HG02973 (cell line): Measurements from ENCODE around the gene C3.
"Not testable (repeated sequence)": the region's sequence is repeated elsewhere in the genome, so short reads cannot be mapped to it uniquely, and the experiment has no call there.

Experiments used
- ATAC-seq: cut with Tn5 transposase; IDR thresholded peaks from one replicate; pipeline ENCODE4 v1.9.1; 2021; ENCODE audit warnings: moderate library complexity; ENCODE audit not compliant: unreplicated experiment

C3 gene

DNA sequence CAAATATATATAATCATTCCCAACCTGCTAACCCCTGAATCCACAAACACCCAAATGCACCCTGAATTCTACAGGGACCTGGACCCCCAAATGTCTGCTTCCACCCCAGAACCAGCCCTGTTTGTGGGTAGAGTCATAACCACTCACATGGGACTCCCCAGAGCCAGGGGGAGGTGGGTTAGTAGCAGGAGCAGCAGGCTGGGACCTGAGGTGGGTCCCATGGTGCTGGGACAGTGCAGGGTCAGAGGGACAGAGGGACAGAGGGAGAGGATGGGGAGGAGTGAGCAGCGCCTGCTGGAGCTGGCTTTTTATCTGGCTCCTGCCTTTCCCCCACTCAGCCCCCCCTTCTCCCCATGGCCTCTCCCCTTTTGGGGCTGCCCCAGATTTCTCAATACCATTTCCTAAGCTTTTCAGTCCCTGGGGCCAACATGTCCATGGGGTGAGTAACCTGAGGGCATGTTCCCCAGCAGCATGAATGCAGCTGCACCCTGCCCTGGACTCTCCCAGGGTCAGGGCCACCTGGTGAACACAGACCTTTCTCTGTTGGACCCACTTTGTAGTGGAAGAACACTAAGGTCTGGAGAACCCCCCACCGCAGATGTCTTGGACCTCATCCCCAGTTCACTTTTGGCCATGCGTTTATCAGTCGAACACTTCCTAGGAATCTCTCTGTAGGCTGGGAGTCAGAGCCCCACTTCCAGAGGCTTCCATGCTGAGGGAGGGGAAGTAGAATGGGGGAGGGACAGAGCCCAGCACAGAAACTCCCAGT lies at the start of gene C3:
C3 (minus strand) TSS at position 282 of the 769 bp plus-strand sequence; CDS start at position 221, 61 bp downstream.
- ATAC-seq: no peak

DNA sequence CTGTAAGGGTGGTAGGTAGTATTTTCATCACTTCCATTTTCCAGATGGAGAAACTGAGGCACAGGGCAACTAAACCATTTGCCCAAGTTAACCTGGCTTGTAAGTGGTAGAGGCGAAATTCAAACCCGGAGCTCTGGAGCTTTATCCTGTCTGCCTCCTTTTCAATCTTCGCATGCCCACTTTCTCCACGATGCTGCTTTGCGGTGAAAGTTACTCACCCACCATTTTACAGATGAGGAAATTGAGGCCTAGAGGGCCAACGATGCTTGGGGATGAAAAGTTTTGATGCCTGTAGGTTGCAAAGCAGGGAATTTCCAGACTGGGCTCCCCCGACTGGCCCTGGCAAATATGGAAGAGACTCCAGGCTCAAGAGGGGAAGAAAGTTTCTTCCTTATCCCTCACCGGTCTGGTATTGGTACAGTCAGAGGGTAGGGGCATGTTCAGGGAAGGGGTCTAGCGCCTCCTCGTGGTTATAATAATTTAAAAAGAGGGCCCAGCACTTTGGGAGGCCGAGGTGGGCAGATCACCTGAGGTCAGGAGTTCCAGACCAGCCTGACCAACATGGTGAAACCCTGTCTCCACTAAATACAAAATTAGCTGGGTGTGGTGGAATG lies 48.7 kb upstream of the C3 start:
- ATAC-seq: no peak

DNA sequence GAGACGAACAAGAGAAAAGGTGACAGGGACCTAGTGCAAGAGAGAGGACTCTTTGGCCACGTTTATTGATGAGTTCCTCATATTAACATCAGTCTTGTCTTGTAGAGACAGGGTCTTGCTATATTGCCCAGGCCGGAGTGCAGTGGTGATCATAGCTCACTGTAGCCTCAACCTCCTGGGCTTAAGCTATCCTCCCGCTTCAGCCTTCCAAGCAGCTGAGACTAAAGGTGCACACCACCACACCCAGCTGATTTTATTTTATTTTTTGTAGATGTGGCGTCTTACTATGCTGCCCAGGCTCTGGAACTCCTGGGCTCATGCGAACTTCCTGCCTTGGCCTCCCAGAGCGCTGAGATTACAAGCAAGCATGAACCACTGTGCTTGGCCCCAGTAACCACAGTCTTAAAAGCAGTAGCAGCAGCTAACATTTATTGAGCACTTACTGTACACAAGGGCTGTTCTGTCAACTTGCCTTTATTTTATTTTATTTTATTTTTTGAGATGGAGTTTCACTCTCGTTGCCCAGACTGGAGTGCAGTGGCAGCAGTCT lies 47.9 kb upstream of the C3 start:
- no peak for ATAC-seq

DNA sequence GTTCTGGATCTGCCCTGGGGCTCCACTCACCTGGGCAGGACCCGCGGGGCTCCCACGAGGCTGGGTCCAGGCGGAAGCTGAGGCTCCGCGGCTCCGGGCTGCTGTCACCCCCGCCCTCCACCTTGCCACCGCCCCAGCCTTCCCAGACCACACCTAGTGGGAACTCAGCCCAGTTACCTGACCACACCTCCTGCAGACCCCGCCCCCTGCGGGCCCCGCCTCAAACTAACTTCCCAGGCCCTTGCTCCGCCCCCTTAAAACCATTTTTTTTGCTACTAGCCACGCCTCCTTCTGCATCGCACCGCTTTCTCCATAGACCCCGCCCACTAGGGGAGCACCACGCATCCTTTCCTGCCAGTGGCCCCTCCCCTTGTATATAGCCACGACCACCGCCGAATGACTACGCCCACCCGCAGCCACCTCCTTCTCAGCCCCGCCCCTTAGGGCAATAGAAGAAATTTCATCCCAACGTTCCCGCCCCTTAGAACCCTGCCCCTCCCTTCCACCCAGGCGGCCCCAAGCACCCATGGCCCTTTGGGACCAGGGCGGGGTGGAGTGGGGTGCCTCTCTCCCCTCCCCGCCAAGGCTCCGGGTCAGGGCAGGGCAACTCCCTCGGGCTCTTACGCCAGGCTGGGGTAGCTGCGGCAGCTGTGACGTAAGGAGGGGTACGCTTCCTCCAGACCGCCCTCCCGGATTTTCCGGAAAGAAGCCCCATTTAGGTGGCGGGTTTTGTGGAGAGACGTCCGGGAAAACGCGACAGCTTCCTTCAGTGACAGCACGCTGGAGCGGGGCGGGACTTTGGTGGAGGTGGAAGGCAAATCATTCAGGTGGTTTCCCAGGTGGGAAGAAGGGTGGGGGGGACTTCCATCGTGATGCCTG lies 47.1 kb upstream of the C3 start, which contains the start of gene SH2D3A:
SH2D3A (minus strand) TSS at position 79 of the 879 bp plus-strand sequence. CDS start 3,687 bp downstream, outside the sequence.
- peak; percentile 56 for ATAC-seq

DNA sequence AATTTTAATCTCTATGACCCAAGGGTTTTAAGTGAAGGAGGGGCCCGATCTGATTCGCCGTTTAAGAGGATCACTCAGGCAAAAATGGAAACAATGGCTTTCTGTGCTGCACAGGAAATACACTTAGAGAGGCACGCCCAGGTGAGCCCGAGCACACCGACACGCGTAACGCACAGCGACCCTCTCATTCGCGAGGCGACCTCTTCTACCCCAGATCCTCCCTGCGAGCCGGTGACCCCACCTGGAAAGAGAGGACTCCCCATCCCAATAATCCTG lies 46.6 kb upstream of the C3 start:
- peak; percentile 26 for ATAC-seq

DNA sequence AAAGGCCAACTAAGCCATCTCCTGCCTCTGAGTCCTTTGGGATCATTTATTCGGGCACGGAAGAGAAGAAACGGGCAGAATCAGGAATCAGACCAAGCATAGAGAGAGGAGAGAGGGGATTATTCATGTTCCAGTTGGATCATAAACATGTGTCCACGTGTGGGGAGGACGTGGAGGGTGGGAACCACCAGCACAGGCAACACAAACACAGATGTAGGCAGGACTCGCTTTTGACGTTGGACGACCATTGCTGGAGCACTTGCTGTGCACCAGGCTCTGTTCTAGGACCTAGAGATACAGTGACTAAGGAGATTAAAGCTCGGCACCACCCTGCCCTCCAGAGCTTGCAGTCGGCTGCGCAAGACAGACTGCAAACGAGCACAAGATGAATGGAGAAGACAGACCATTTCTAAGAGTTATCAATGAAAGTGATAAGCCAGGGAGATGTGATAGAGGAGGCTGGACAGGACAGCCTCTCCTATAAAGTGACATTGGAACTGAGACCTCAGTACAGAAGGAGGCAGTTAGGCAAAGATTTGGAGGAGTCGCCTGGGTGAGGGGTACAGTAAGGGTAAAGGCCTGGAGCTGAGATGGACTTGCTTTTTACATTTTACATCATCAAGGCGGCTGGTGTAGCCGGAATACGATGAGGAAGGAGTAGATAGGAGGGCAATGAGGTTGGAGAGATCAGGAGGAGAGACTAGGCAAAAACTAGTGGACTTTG lies 46.1 kb upstream of the C3 start:
- no peak for ATAC-seq

DNA sequence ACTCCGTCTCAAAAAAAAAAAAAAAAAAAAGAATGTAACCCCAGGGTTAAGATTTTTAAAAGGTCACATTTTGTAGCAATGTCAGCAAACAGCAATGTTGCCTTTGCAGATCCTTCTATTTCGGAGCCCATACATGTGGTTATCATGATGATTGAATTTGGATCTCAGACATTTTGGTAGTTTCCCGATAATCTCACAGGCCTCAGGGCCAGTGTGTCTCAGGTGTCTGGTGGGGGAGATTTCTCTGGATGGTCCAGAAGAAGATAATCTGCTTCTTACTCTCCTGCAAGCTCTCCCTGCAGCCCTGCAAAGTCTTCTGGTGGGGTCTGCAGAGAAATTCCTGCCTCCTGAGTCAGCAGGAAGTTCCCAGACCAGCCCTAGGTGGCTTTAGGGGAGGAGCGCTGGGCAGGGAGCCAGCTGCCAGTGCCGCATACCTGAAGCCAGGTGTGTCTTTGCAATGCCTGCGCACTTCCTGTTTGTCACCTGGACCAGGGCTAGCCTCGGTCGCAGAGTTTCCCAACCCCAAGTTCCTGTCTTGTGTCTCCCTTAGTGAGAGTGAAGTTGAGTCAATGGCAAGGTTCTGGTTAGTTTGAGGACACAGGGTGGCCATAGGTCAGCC lies 45.4 kb upstream of the C3 start:
- ATAC-seq: no peak

DNA sequence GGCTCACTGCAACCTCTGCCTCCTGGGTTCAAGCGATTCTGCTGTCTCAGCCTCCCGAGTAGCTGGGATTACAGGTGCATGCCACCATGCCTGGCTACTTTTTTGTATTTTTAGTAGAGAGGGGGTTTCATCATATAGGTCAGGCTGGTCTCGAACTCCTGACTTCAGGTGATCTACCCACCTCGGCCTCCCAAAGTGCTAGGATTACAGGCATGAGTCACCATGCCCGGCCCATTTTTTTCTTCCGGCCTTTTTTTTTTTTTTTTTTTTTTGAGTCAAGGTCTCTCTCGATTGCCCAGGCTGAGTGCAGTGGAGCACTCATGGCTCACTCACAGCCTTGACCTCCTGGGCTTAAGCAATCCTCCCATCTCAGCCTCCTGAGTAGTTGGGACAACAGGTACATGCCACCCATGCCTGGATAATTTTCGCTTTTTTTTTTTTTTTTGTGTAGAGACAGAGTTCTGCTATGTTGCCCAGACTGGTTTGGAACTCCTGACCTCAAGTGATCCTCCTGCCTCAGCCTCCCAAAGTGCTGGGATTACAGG lies 41.9 kb upstream of the C3 start:
- ATAC-seq: not testable (repeated sequence)

DNA sequence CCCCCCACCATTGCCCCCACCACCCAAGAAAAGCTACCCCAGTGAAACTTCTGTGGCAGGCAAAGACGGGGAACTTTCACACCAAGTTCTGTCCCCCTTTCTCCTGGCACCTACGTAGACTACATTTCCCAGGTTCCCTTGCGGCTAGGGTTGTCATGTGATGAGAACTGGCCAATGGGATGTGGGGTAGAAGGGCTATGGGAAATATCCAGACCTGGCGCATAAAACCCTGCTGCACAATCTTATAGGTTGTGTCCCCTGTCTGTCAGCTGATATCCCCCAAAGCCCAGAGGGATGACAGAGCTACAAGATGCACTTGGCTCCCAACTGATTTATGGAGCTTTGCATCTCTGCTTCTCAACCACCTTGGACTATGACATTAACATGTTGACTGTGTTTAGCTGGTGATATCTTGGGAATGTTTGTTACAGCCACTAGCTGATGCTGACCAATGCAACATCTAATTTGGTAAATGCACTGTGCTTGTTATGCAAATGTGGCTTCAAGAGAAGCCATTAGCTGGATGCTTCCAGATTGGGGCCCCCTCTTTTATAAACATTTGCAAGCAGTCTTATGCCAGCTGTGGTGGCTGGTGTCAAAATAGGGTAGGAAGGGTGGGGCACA lies 40.7 kb upstream of the C3 start:
- ATAC-seq: no peak

DNA sequence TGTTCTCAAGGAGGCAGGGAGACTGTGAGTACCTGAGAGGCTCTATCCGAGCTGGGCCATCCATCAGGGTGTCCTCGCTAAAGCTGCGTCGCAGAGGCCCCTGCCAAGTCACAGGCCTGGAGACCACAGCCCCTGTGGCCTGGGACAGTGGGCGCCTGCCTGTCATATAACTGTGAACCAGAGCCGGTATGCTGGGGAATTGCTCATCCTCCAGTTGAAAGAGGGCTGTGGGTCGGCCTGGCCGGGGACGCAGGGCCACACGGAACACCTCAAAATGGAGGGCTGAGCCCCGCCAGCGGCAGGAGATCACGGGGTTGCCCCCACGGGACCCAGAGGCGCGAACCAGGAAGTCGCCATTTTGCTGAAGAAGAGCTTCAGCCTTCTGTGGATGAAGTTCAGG lies 40.2 kb upstream of the C3 start:
- no peak for ATAC-seq

DNA sequence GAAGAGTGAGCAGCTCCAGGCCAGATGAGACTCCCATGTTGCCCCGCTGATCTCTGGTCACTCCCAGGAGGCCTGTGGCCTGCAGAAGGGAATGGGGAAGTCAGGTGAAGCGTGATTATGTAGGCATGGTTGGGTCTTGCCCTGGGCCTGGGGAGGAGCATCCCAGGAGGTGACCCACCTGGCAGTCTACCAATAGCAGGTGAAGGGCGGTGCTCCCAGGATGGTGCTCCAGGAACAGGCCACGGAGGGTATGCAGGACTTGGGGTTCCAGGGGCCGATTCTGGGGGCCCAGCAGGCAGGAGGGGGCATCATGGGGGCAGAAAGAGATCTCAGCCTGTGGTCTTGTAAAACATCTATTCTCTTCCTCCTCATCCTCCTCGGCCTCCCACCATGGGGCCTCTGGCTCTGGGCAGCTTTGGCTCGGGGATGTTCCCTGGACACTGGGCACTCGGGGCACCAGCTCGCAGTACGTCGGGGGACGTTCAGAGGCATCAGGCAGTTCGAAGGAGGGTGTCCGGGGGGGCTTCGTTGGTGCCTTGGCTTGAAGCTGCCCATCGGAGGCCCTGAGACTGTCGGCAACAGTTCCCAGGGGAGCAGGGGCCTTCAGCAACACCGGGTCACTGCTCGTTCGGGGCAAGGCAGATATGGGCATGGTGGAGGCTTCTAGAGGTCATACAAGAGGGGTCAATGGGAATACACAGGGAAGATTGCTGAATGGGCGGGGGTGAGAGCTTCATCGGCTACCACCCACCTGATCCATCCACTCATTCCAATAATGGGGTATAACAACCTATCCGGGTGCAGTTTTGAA lies 34.4 kb upstream of the C3 start:
- ATAC-seq: no peak

DNA sequence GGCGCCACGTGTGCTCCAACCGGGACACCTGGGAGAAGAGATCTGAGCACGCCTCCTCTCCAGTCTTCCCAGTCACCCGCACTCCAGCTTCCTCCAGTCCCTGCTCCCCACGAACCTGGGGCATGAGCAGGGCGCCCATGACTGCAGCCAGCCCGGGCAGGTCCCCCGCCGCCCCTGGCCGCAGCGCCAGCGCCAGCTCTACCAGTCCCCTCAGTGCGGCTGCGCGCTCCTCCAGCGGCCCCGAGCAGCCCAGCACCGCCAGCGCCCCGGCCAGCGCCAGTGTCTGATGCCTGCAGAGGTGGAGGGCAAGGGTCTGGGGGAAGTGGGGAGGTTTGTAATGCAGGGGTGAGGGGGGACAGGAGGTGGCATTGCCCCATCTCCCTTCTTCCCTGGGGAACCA lies 33.7 kb upstream of the C3 start:
- ATAC-seq: no peak

DNA sequence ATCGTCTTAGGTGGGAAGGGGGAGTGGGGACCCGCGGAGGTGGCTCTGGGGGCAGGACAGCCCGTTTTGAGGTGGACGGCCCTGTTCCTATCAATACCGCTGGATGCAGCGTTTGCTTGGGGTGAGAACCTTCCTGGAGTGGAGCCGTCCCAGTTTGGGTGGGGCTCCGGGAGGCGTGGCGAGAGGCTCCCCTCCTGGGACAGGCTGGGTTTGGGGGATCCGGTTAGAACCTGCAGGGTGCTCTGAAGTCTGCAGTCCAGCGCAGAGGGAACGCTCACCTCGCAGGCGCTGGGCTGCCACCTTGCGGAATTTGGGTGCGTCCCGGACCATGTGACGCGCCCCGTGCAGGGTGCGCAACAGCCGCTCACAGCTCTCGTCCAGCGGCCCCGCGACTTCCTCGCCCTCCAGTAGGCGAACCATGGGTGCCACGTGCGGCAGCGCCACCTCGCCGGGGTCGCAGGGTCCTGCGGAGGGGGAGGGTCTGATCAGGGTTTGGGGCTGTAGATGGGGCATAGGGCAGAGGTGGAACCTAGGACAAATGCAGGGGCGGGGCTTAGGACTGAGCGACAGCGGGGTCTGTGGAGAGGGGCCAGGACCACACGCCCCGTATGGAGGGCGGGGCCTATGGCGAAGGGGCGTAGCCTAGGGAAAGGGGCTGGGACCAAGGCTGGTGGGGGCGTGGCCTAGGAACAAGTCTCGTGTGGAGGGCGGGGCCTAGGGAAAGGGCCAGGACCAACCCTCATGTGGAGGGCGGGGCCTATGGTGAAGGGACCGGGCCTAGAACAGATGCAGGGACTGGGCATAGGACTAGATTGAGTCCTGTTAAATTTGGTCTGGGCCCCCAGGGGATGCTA lies 33.0 kb upstream of the C3 start:
- ATAC-seq: peak; percentile 67

DNA sequence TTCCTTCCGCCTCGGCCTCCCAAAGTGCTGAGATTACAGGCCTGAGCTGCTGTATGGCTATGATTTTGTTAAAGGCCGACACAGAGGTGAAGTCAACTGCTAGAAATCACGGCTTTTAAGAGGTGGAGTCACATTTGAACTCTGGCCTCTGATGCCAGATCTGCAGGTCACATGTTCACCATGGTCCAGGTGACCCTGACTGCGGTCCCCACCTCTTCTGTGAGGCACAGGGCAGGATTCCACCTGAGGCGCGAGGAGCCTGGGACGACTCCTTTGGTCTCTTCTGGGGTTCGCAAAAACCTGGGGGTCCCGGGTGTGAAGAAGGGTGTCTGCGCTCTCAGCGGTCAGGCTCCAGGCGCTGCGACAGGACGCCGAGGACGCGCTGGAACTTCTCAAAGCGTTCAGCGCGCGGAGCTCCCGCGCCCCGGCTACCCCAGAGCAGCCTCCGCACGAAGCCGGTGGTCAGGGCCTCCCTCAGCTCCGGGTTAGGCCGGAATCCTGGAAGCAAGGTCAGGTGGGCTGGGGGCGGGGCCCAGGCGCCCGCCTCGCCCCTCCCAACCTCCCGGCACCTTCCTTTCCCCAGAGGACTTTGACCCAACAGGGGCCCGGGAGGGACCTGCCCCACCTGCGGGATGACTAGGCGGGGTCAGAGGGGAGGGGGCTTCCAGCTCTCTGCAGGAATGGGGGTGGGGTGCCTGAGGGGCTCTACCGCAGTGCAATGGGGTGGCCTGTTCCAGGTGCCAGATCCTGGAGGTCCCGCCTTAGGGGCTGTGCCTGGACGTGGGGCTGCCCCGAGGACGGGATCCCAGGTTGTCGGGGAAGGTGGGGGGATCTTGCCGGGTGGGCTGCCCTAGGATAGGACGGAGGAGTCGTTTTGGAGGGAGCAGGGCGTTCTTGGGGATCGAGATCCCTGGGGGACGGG lies 32.1 kb upstream of the C3 start:
- no peak for ATAC-seq

DNA sequence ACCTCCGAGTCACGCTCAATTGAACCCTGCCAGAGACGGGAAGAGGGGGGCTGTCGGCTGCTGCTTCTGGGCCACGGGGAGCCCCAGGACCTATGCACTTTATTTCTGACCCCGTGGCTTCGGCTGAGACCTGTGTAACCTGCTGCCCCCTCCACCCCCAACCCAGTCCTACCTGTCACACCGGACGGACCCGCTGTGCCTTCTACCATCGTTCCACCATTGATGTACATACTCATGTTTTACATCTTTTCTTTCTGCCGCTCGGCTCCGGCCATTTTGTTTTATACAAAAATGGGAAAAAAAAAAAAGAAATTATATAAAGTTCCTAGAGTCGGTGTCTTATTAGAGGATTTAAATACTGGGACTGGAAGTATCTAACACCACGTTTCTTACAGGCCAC lies 30.7 kb upstream of the C3 start:
- ATAC-seq: no peak

DNA sequence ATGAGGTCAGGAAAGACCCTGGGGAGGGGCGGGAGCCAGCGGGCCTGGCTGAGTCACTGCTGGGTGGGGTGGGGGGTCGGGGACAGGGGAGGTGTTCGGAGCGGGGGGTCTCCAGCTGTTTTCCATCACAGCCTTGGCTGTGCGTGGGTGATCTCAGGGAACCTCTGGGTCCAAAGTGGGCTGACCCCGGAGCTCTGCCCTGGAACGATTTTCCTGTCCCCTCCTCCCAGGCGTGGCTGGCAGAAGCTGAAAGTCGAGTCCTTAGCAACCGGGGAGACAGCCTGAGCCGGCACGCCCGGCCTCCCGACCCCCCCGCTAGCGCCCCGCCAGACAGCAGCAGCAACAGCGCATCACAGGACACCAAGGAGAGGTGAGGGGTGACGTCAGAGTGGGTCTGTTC lies 29.6 kb upstream of the C3 start:
- no peak for ATAC-seq

DNA sequence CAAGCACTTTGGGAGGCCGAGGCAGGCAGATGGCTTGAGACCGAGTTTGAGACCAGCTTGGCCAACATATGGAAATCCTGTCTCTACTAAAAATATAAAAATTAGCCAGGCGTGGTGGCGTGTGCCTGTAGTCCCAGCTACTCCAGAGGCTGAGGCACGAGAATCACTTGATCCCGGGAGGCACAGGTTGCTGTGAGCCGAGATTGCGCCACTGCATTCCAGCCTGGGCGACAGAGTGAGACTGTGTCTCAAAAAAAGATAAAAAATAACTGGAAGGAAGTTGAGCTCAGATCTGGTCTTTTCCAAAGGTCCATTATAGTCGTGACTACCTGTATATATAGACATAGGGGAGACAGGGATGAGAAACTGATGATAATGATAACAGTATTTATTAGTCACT lies 28.1 kb upstream of the C3 start:
- not testable (repeated sequence) for ATAC-seq
